GM21447 (cell line): ENCODE measurements around the gene CELA3A.
"Not testable (repeated sequence)": the region's sequence is repeated elsewhere in the genome, so short reads cannot be mapped to it uniquely, and the experiment has no call there.

Source experiments
- ATAC-seq: cut with Tn5 transposase; IDR thresholded peaks from one replicate; pipeline ENCODE4 v1.9.1; 2021; ENCODE audit not compliant: unreplicated experiment

Gene CELA3A, protein sequence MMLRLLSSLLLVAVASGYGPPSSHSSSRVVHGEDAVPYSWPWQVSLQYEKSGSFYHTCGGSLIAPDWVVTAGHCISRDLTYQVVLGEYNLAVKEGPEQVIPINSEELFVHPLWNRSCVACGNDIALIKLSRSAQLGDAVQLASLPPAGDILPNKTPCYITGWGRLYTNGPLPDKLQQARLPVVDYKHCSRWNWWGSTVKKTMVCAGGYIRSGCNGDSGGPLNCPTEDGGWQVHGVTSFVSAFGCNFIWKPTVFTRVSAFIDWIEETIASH

GRCh38 chr1:22001409-22001808 lies at the start of gene CELA3A:
CELA3A (plus strand) TSS chr1:22001657; CDS start chr1:22001675, 18 bp downstream.
- ATAC-seq, result no peak

DNA sequence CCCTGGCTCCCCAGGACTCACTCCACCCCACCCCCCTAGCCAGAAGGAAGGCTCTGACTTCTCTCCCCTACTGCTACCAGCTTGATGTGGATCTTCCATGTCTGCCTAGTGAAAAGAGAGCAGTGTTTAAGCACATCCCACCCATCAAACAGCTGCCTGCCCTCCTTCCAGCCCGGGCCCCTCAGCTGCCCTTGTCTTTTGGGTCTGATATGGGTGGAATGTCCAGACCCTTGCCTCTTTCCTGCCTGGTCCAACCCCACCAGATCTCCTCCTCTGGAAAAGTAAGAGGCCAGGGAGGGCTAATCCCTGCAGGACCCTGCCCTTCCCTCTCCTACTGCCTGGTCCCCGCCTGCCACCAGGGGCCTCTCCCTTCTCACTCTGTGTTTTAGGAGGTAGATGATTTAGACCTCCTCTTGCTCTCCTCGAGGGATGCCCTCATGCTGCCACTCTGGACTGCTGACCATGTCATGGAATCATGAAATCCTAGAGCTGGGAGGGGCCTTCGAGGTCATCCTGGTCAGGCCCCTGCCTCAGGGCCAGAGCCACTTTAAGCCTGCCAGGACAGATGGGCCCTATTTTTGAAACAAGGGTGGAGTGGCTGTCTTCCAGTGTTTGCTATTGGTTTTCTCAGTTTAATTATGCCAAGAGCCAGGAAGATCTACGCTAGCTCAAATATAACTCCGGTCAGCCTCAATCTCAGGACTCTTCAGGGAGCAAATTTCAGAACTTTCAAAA lies 48.5 kb upstream of the CELA3A start:
- no peak for ATAC-seq

DNA sequence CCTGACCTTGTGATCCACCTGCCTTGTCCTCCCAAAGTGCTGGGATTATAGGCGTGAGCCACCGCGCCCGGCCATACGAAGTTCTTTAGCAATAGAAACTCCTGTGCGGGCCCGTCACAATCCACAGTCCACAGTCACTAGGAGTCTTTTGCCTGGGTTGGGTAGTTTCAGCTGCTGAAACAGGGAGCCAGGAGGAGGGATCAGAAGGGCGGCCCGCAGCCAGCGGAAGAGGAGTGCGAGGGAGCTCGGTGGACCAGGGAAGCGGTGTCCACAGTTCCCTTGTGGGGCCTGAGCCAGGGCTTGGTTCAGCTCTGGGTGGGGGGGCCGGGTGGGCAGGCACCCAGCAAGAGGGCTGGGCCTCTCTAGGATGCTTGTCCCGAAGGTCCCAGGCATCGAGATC lies 46.4 kb upstream of the CELA3A start:
- no peak for ATAC-seq

GRCh38 chr1:21955501-21956281 lies 45.8 kb upstream of the CELA3A start:
- ATAC-seq, result no peak

DNA sequence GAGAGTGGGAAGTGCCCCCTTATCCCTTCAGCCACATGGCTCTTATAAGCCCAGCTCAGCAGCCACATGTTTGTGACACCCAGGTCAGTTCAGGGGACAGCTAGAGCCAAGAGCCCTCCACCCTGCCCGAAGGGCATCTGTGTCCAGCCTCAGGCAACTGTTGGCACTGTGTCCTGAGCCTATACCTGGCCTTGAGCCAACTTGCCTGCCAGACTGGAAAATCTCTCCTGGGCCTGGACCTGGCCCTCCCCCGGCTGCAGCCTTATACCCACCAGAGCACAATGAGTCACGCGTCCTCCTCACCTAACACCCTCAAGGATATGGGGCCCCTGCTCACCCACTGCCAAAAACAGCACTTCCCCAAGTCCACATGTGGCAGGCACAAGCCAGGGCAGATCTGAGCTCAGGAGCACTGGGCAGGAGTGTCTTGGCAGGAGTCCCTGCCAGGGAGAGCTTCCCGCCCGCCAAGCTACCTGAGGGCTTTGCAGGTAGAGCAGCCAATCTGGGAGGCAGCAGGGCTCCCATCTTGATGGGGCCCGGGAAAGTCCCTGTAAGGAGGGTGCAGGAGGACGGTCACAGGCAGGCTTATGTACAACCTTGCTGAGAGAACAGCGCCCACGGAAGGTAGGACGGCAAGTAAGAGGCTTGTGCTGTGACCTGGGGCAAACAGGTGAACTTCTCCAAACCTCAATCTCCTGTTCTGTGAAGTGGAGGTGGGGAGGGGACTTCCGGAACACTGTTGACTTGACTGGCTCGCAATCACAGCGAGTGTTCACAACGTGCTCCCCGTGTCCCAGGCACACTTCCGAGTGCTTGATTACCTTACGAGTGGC lies 44.5 kb upstream of the CELA3A start:
- no peak for ATAC-seq

DNA sequence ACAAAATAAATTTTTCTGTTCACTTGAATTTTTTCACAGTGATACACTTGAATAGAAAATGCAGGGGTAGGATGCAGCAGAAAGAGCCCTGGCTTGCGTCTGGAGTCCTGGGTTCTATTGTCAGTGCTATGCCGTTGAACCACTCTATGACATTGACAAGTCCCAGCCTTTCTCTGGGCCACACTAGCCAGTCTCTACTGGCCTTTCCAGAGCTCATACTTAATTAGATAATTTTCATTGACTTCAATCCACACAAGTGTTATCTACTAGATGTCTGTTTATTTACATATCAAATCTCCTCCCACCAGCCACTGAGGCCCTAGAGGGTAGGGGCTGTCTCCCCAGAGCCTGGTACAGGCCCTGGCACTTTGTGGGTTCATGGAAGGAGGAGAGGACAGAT lies 40.1 kb upstream of the CELA3A start:
- no peak for ATAC-seq

DNA sequence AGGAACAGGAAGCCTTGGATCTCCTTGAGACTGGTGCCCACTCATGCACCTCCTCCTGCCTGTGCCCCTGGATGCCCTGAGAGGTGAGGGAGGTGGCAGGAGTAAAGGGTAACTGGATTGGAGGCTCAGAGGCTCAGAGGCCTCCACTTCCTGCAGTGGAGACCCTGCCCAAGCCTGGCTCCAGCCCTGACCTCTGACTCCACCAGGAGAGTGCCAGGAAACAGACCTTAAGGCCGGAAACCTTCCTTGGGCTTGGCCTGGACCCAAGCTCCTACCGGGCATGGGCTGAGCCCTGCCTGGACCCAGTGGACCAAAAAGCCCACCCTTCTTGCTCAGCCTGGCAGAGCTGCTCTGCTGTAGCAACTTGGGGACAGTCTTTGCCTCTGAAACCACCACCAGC lies 39.7 kb upstream of the CELA3A start:
- no peak for ATAC-seq

- no peak for ATAC-seq
These were observed 37.8 kb upstream of the CELA3A start for GRCh38 chr1:21963477-21964217.

DNA sequence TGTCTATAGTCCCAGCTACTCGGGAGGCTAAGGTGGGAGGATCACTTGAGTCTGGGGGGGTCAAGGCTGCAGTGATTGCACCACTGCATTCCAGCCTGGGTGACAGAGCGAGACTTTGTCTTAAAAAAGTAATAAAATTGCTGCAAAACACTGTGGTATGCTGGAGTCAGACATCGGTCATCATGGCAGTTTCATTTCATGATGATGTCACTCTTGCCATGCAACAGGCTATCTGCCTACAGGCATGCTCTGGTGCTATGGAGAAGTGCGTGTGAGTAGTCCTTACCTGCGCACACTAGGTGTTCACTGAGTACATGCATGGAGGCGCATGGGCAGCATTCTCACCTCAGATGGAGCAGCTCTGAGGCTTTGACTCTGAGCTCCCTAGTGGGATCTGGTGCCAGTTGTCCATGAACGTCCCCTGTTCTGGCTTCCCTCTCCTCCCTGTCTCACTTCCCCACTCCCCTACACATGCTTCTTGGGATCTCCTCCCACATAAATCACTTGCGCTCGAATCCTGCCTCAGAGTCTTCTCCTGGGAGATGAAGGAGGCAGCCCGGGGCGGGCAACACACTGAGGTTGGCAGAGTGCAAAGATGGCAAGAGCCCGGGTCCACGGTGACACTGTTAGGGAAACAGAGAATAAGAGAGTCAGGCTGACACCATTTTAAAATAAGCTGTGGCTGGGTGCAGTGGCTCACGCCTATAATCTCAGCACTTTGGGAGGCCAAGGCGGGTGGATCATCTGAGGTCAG lies 35.0 kb upstream of the CELA3A start:
- no peak for ATAC-seq

DNA sequence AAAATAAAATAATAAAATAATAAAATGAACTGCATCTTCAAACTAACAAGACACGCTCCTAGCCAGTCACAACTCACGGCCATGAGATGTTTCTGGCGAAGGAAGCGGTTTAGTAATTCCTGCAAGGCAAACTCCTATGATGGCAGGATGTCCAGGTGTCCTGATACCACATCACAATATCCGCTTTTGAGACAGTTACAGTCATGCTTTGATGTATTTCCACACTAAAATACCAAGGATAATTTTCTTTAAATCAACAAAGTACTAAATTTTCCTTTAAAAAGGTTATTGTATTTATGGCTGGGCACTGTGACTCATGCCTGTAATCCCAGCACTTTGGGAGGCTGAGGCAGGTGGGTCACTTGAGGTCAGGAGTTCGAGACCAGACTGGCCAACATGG lies 34.2 kb upstream of the CELA3A start:
- not testable (repeated sequence) for ATAC-seq

GRCh38 chr1:21969066-21969465 lies 32.4 kb upstream of the CELA3A start:
- ATAC-seq, result not testable (repeated sequence)

- not testable (repeated sequence) for ATAC-seq
These were observed 30.9 kb upstream of the CELA3A start for GRCh38 chr1:21970523-21970922.

DNA sequence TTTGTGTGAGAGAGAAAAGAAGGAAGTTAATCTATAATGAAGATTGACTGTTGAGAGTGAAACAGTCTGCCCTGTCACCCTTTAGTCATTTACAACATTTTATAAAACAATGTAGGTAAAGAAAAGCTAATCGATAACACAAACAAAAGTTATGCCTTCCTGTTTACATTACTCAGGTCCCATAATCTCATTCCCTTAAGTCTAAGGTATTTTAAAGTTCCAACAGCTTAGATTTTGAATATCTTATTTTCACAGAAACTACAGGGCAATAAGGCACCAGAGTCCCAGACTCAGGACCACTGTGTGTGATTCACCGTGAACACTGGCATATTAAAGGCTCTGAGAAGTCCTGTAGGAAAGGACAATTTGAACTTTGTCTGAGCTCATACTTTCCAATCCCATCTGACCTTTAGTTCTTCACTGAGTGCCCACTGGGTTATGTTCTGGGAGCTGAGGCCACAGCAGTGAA lies 28.4 kb upstream of the CELA3A start:
- not testable (repeated sequence) for ATAC-seq

- ATAC-seq, result not testable (repeated sequence)
These were observed 27.5 kb upstream of the CELA3A start for GRCh38 chr1:21973948-21974347.

GRCh38 chr1:21974699-21975098 lies 26.8 kb upstream of the CELA3A start:
- ATAC-seq, result not testable (repeated sequence)

- ATAC-seq, result not testable (repeated sequence)
These were observed 26.2 kb upstream of the CELA3A start for GRCh38 chr1:21975296-21975695.

GRCh38 chr1:21976703-21977239 lies 24.7 kb upstream of the CELA3A start, which contains the start of gene CELA3B:
CELA3B (plus strand) TSS chr1:21977022; CDS start chr1:21977040, 18 bp downstream.
- ATAC-seq, result not testable (repeated sequence)

DNA sequence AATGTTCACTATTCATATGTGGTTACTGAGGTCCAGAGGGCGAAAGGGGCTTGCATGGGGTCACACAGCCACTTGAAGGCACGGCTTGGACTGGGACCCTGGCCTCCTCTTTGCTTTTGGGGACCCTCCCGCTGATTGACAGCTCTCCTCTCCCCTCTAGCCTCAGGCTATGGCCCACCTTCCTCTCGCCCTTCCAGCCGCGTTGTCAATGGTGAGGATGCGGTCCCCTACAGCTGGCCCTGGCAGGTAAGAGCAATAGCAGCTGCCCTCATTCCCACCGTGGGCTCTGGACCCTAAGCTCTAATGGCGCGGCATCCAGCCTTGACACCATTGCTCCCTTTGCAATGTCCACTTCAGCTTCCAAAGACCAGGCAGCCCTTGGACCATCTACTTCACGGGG lies 23.2 kb upstream of the CELA3A start:
- not testable (repeated sequence) for ATAC-seq
